ENCODE measurements around the gene SGF29. TPM values are rescaled to one million over a fixed set of nuclear protein-coding genes. Genes with fewer than 3 reads are reported as not detected.

The SGF29 gene
- total and polyA plus RNA-seq, 2 experiments from 2014 or later, result 10.0 to 17.6 TPM

- Histone ChIP-seq H3F3A (replicated peaks; ENCODE audit: low read depth) (no peaks in the 10 kb centered on the region), H3K9me2 (ENCODE audit: insufficient read depth) (no peaks in the 10 kb centered on the region; the same call in 1 of the 2 replicates), H3K4me3 (no peak overlapping the region), H2AFZ (no peak overlapping the region), H3K27me3 (ENCODE audit: insufficient read depth) (no peaks in the 10 kb centered on the region), H3K79me2 (replicated peaks; ENCODE audit: insufficient read depth) (no peaks in the 10 kb centered on the region), H4K20me1 (replicated peaks; ENCODE audit: insufficient read depth) (no peaks in the 10 kb centered on the region), H3K4me2 (no peak overlapping the region), H3K36me3 (ENCODE audit: insufficient read depth) (no peaks in the 10 kb centered on the region), H3K27ac (ENCODE audit: low read depth) (no peak overlapping the region), H3K4me1 (ENCODE audit: insufficient read depth) (peaks cover 4% of the 10 kb centered on the region; the same call in 1 of the 2 replicates)
- Mint-ChIP-seq H3K27ac (no peak overlapping the region), H3K27me3 (ENCODE audit: insufficient read depth, low read depth, poor library complexity) (peaks cover 14% of the 10 kb centered on the region), H3K4me1 (peaks cover 15% of the 10 kb centered on the region), H3K4me3 (no peak overlapping the region), H3K36me3 (ENCODE audit: low read depth) (peaks cover 8% of the 10 kb centered on the region; the same call in 1 of the 3 replicates), H3K9me3 (no peaks in the 10 kb centered on the region)
- no peak for ATAC-seq
- no peak for DNase-seq (ENCODE audit: low spot score)
- TF ChIP-seq CREB1 (CRISPR knock-in tag; IDR thresholded peaks at IDR 0.05; ENCODE audit: low read depth), result no peak
- no peak for TF ChIP-seq JUNB (IDR thresholded peaks at IDR 0.05; ENCODE audit: unreplicated experiment)
- no peak for TF ChIP-seq POLR2AphosphoS5 (IDR thresholded peaks at IDR 0.05; ENCODE audit: low read depth)
- TF ChIP-seq, protein P1, sequence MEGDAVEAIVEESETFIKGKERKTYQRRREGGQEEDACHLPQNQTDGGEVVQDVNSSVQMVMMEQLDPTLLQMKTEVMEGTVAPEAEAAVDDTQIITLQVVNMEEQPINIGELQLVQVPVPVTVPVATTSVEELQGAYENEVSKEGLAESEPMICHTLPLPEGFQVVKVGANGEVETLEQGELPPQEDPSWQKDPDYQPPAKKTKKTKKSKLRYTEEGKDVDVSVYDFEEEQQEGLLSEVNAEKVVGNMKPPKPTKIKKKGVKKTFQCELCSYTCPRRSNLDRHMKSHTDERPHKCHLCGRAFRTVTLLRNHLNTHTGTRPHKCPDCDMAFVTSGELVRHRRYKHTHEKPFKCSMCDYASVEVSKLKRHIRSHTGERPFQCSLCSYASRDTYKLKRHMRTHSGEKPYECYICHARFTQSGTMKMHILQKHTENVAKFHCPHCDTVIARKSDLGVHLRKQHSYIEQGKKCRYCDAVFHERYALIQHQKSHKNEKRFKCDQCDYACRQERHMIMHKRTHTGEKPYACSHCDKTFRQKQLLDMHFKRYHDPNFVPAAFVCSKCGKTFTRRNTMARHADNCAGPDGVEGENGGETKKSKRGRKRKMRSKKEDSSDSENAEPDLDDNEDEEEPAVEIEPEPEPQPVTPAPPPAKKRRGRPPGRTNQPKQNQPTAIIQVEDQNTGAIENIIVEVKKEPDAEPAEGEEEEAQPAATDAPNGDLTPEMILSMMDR (conservative IDR thresholded peaks at IDR 0.05; ENCODE audit: low read depth in 2 of 2), result no peak
- no peak for TF ChIP-seq STAT1 (IDR thresholded peaks at IDR 0.05; ENCODE audit: unreplicated experiment)
- TF ChIP-seq ETS1 (IDR thresholded peaks at IDR 0.05), result no peak
- no peak for TF ChIP-seq ZNF114 (CRISPR knock-in tag; IDR thresholded peaks at IDR 0.05)
- TF ChIP-seq NANOG (IDR thresholded peaks at IDR 0.05; ENCODE audit: borderline replicate concordance), result no peak
- no peak for TF ChIP-seq EZH2phosphoT487 (IDR thresholded peaks at IDR 0.05; ENCODE audit: unreplicated experiment)
- TF ChIP-seq ZNF331 (CRISPR knock-in tag; IDR thresholded peaks at IDR 0.05; ENCODE audit: low read depth), result no peak
- TF ChIP-seq, protein P2, sequence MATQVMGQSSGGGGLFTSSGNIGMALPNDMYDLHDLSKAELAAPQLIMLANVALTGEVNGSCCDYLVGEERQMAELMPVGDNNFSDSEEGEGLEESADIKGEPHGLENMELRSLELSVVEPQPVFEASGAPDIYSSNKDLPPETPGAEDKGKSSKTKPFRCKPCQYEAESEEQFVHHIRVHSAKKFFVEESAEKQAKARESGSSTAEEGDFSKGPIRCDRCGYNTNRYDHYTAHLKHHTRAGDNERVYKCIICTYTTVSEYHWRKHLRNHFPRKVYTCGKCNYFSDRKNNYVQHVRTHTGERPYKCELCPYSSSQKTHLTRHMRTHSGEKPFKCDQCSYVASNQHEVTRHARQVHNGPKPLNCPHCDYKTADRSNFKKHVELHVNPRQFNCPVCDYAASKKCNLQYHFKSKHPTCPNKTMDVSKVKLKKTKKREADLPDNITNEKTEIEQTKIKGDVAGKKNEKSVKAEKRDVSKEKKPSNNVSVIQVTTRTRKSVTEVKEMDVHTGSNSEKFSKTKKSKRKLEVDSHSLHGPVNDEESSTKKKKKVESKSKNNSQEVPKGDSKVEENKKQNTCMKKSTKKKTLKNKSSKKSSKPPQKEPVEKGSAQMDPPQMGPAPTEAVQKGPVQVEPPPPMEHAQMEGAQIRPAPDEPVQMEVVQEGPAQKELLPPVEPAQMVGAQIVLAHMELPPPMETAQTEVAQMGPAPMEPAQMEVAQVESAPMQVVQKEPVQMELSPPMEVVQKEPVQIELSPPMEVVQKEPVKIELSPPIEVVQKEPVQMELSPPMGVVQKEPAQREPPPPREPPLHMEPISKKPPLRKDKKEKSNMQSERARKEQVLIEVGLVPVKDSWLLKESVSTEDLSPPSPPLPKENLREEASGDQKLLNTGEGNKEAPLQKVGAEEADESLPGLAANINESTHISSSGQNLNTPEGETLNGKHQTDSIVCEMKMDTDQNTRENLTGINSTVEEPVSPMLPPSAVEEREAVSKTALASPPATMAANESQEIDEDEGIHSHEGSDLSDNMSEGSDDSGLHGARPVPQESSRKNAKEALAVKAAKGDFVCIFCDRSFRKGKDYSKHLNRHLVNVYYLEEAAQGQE (IDR thresholded peaks at IDR 0.05; ENCODE audit: unreplicated experiment), result no peak
- no peak for TF ChIP-seq EZH2 (IDR thresholded peaks at IDR 0.05; ENCODE audit: low read depth, unreplicated experiment)
- TF ChIP-seq, protein P3, sequence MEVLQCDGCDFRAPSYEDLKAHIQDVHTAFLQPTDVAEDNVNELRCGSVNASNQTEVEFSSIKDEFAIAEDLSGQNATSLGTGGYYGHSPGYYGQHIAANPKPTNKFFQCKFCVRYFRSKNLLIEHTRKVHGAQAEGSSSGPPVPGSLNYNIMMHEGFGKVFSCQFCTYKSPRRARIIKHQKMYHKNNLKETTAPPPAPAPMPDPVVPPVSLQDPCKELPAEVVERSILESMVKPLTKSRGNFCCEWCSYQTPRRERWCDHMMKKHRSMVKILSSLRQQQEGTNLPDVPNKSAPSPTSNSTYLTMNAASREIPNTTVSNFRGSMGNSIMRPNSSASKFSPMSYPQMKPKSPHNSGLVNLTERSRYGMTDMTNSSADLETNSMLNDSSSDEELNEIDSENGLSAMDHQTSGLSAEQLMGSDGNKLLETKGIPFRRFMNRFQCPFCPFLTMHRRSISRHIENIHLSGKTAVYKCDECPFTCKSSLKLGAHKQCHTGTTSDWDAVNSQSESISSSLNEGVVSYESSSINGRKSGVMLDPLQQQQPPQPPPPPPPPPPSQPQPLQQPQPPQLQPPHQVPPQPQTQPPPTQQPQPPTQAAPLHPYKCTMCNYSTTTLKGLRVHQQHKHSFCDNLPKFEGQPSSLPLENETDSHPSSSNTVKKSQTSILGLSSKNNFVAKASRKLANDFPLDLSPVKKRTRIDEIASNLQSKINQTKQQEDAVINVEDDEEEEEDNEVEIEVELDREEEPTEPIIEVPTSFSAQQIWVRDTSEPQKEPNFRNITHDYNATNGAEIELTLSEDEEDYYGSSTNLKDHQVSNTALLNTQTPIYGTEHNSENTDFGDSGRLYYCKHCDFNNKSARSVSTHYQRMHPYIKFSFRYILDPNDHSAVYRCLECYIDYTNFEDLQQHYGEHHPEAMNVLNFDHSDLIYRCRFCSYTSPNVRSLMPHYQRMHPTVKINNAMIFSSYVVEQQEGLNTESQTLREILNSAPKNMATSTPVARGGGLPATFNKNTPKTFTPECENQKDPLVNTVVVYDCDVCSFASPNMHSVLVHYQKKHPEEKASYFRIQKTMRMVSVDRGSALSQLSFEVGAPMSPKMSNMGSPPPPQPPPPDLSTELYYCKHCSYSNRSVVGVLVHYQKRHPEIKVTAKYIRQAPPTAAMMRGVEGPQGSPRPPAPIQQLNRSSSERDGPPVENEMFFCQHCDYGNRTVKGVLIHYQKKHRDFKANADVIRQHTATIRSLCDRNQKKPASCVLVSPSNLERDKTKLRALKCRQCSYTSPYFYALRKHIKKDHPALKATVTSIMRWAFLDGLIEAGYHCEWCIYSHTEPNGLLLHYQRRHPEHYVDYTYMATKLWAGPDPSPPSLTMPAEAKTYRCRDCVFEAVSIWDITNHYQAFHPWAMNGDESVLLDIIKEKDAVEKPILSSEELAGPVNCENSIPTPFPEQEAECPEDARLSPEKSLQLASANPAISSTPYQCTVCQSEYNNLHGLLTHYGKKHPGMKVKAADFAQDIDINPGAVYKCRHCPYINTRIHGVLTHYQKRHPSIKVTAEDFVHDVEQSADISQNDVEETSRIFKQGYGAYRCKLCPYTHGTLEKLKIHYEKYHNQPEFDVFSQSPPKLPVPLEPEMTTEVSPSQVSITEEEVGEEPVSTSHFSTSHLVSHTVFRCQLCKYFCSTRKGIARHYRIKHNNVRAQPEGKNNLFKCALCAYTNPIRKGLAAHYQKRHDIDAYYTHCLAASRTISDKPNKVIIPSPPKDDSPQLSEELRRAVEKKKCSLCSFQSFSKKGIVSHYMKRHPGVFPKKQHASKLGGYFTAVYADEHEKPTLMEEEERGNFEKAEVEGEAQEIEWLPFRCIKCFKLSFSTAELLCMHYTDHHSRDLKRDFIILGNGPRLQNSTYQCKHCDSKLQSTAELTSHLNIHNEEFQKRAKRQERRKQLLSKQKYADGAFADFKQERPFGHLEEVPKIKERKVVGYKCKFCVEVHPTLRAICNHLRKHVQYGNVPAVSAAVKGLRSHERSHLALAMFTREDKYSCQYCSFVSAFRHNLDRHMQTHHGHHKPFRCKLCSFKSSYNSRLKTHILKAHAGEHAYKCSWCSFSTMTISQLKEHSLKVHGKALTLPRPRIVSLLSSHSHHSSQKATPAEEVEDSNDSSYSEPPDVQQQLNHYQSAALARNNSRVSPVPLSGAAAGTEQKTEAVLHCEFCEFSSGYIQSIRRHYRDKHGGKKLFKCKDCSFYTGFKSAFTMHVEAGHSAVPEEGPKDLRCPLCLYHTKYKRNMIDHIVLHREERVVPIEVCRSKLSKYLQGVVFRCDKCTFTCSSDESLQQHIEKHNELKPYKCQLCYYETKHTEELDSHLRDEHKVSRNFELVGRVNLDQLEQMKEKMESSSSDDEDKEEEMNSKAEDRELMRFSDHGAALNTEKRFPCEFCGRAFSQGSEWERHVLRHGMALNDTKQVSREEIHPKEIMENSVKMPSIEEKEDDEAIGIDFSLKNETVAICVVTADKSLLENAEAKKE (CRISPR knock-in tag; IDR thresholded peaks at IDR 0.05), result no peak
These were observed 38.8 kb downstream of the SGF29 start for GRCh38 chr16:28592511-28592910.

All from GM23338 (cell line).